GM12875 (cell line): Measurements from ENCODE around the gene LAMA2.

Experiments used
- H3K4me3 ChIP-seq: one replicate; pipeline ENCODE4 v1.5.1; 2011; ENCODE audit warnings: low read depth, low read length, control low read depth
- TF ChIP-seq, protein P1 (sequence below): IDR thresholded peaks from 2 replicates; pipeline ENCODE4 v1.5.1; 2011; ENCODE audit warnings: low read depth, mild to moderate bottlenecking, control low read depth, inconsistent platforms, low read length, moderate library complexity, borderline replicate concordance; ENCODE audit not compliant: insufficient read depth

The LAMA2 gene

DNA sequence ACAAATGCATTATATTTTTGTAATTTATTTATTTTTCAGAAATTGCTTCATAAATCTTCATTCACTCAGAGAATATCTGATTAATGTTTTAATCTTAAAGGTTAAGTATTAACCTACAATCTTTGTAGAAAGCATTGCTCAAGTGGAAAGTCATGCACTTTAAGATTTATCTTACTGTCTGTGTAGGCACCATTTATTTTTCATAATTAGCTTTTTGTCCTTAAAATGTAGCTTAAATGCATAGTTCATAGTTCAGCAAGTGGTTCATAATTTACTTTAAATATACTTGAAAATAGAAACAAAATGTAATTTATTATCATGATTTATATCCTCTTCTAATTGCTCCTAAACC, 397.3 kb downstream of the LAMA2 start:
- TF ChIP-seq, protein P1, sequence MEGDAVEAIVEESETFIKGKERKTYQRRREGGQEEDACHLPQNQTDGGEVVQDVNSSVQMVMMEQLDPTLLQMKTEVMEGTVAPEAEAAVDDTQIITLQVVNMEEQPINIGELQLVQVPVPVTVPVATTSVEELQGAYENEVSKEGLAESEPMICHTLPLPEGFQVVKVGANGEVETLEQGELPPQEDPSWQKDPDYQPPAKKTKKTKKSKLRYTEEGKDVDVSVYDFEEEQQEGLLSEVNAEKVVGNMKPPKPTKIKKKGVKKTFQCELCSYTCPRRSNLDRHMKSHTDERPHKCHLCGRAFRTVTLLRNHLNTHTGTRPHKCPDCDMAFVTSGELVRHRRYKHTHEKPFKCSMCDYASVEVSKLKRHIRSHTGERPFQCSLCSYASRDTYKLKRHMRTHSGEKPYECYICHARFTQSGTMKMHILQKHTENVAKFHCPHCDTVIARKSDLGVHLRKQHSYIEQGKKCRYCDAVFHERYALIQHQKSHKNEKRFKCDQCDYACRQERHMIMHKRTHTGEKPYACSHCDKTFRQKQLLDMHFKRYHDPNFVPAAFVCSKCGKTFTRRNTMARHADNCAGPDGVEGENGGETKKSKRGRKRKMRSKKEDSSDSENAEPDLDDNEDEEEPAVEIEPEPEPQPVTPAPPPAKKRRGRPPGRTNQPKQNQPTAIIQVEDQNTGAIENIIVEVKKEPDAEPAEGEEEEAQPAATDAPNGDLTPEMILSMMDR = no peak
- no peak overlapping the region for H3K4me3 ChIP-seq

- TF ChIP-seq, protein P1 = no peak
Observed at GRCh38 chr6:129280749-129281148, 397.8 kb downstream of the LAMA2 start.

DNA sequence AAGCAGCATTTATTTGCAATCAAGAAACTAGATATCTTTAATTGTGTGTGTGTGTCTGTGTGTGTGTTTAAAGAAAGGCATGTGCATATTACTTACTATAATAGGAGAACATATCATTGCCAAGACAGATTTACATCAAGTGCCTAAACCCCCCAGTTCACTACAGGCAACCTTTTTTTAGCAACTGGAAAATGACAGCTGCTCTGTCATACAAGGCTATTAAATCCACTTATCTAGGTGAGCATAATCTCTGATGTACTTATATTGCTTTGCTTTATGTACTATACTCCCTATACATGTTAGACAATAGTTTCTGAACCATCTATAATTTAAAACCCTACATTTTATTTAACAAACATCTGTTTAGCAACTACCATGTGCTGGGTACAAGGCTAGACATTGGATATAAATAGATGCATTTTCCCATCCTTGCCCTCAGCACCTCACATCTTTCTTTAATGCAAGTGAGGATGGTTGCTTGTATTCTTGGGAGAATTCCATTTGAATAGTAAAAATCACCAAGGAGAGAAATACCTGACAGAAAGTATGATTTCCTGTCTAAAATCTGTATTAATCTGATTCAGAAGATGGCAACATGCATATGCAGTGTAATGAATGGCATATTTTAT, 398.3 kb downstream of the LAMA2 start:
- TF ChIP-seq, protein P1 = no peak
- H3K4me3 ChIP-seq = no peak overlapping the region

More at GRCh38 chr6:129280749-129281148, 397.8 kb downstream of the LAMA2 start:
- H3K4me3 ChIP-seq = no peak overlapping the region

- TF ChIP-seq, protein P1 = no peak
- no peak overlapping the region for H3K4me3 ChIP-seq
Observed at GRCh38 chr6:129282019-129282418, 399.1 kb downstream of the LAMA2 start.

DNA sequence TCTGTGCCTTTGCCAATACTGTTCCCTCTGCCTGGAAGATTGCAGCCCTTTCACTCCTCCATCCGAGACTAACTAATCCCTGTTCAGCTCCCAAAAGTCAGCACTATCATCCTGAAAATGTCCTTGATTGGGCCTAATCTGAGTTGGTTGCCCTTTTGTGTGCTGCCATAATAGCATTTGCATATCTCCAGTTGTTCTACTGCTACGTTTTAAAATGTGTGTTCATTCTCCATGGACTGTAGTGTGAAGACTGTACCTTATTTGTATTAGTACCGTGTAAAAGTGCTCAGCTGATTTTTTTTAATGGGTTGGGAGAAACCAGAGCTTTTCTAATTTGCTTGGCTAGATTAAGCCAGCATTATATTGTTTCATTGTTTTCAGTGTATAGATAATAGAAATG, 401.3 kb downstream of the LAMA2 start:
- TF ChIP-seq, protein P1 = no peak

GRCh38 chr6:129287231-129288177, 404.6 kb downstream of the LAMA2 start:
- H3K4me3 ChIP-seq = no peak overlapping the region
- TF ChIP-seq, protein P1 = no peak

More for the DNA sequence above, 401.3 kb downstream of the LAMA2 start:
- no peak overlapping the region for H3K4me3 ChIP-seq
